Neural cell (in vitro differentiated cells): ENCODE results near the gene SLC17A7. TPM values are rescaled to one million over a fixed set of nuclear protein-coding genes. Genes with fewer than 3 reads are reported as not detected.

Experiments used
- H2AFZ ChIP-seq: fragments of 200-600, 300-800 bp; sonication (generic), shearing (Covaris generic); 2 replicates; pipeline ENCODE4 v1.6.0; 2014; ENCODE audit warnings: low read depth, mild to moderate bottlenecking, antibody characterized with exemption, low read length, moderate library complexity
- H3F3A ChIP-seq: fragments of 200-600 bp; shearing (Covaris generic); 2 replicates; pipeline ENCODE4 v1.6.1; 2016; ENCODE audit warnings: mild to moderate bottlenecking, moderate library complexity, mixed read lengths, antibody characterized with exemption, low read length; ENCODE audit not compliant: insufficient read depth, poor library complexity, severe bottlenecking
- H3K27ac ChIP-seq: fragments of 200-600, 300-800 bp; sonication (generic), shearing (Covaris generic); 2 replicates; pipeline ENCODE4 v1.5.1; 2014; ENCODE audit warnings: mild to moderate bottlenecking, low read length, moderate library complexity
- H3K27me3 ChIP-seq: fragments of 300-800, 200-600 bp; sonication (generic), shearing (Covaris generic); 2 replicates; pipeline ENCODE4 v1.6.0; 2014; ENCODE audit warnings: mild to moderate bottlenecking, low read depth, low read length, moderate library complexity; ENCODE audit not compliant: insufficient read depth
- H3K36me3 ChIP-seq: fragments of 300-800, 200-600 bp; sonication (generic), shearing (Covaris generic); 2 replicates; pipeline ENCODE4 v1.5.1; 2014; ENCODE audit warnings: mild to moderate bottlenecking, antibody characterized with exemption, low read length, moderate library complexity; ENCODE audit not compliant: insufficient read depth
- H3K4me2 ChIP-seq: fragments of 300-800, 200-600 bp; sonication (generic), shearing (Covaris generic); 2 replicates; pipeline ENCODE4 v1.6.0; 2014; ENCODE audit warnings: mild to moderate bottlenecking, low read length
- H3K4me3 ChIP-seq: fragments of 300-800, 200-600 bp; sonication (generic), shearing (Covaris generic); 2 replicates; pipeline ENCODE4 v1.5.1; 2014; ENCODE audit warnings: mild to moderate bottlenecking, low read length, moderate library complexity
- H3K79me2 ChIP-seq: fragments of 200-600 bp; shearing (Covaris generic); replicated peaks from 2 replicates; pipeline ENCODE4 v1.6.0; 2014; ENCODE audit warnings: mild to moderate bottlenecking, low read length, moderate library complexity; ENCODE audit not compliant: insufficient read depth
- H3K9ac ChIP-seq: fragments of 300-800, 200-600 bp; sonication (generic), shearing (Covaris generic); 2 replicates; pipeline ENCODE4 v1.6.1; 2016; ENCODE audit warnings: mild to moderate bottlenecking, low read length, mixed read lengths
- H3K9me2 ChIP-seq: fragments of 200-600 bp; shearing (Covaris generic); 2 replicates; pipeline ENCODE4 v1.6.1; 2016; ENCODE audit warnings: mild to moderate bottlenecking, low read length, mixed read lengths; ENCODE audit not compliant: insufficient read depth
- H3K9me3 ChIP-seq: fragments of 200-600, 300-800 bp; sonication (generic), shearing (Covaris generic); 2 replicates; pipeline ENCODE4 v1.6.1; 2016; ENCODE audit warnings: mild to moderate bottlenecking, mixed run types, low read length, moderate library complexity, mixed read lengths
- H4K20me1 ChIP-seq: fragments of 200-600 bp; shearing (Covaris generic); 2 replicates; pipeline ENCODE4 v1.6.1; 2016; ENCODE audit warnings: mild to moderate bottlenecking, mixed run types; ENCODE audit not compliant: insufficient read depth
- CTCF ChIP-seq: fragments of 450-650 bp; IDR thresholded peaks from 2 replicates; pipeline ENCODE4 v1.5.1; 2014; ENCODE audit warnings: antibody characterized with exemption, mild to moderate bottlenecking, moderate library complexity; ENCODE audit not compliant: poor library complexity, severe bottlenecking
- EP300 ChIP-seq: fragments of 450-650 bp; conservative IDR thresholded peaks from 2 replicates; pipeline ENCODE4 v1.6.1; 2014; ENCODE audit warnings: antibody characterized with exemption, mild to moderate bottlenecking, moderate library complexity; ENCODE audit not compliant: poor library complexity, severe bottlenecking
- EZH2 ChIP-seq: fragments of 200-600, 300-800 bp; shearing (Covaris generic), sonication (generic); IDR thresholded peaks from 2 replicates; pipeline ENCODE4 v1.6.1; 2014; ENCODE audit warnings: antibody characterized with exemption, low read length, borderline replicate concordance, mild to moderate bottlenecking; ENCODE audit not compliant: insufficient read depth, poor library complexity, severe bottlenecking
- MXI1 ChIP-seq: fragments of 450-650 bp; conservative IDR thresholded peaks from 2 replicates; pipeline ENCODE4 v1.6.1; 2014; ENCODE audit warnings: antibody characterized with exemption, mild to moderate bottlenecking; ENCODE audit not compliant: poor library complexity, severe bottlenecking
- POLR2AphosphoS5 ChIP-seq: IDR thresholded peaks from 2 replicates; pipeline ENCODE4 v1.6.1; 2012
- RAD21 ChIP-seq: fragments of 450-650 bp; conservative IDR thresholded peaks from 2 replicates; pipeline ENCODE4 v1.6.1; 2014; ENCODE audit warnings: antibody characterized with exemption, mild to moderate bottlenecking, moderate library complexity
- REST ChIP-seq: IDR thresholded peaks from 2 replicates; pipeline ENCODE4 v1.6.1; 2012; ENCODE audit warnings: borderline replicate concordance
- SMC3 ChIP-seq: fragments of 450-650 bp; conservative IDR thresholded peaks from 2 replicates; pipeline ENCODE4 v1.6.1; 2014; ENCODE audit warnings: antibody characterized with exemption, mild to moderate bottlenecking, moderate library complexity; ENCODE audit not compliant: poor library complexity
- TAF1 ChIP-seq: IDR thresholded peaks from 2 replicates; pipeline ENCODE4 v1.6.1; 2012; ENCODE audit warnings: low read depth
- polyA plus RNA-seq: library from polyadenylated mRNA; depleted of rRNA; stranded (reverse); fragments of >200 nt; gene quantifications from 2 replicates; pipeline ENCODE4 v1.2.3, GENCODE V29; 2014

The SLC17A7 gene
- polyA plus RNA-seq, 1 donor from 2014 or later, result 0.07 TPM

- Histone ChIP-seq H3K4me3 (no peak overlapping the region), H2AFZ (no peak overlapping the region), H3K27ac (no peak overlapping the region), H3K36me3 (no peaks in the 10 kb centered on the region), H3K79me2 (no peaks in the 10 kb centered on the region), H3K27me3 (peaks cover 3% of the 10 kb centered on the region), H4K20me1 (no peaks in the 10 kb centered on the region), H3F3A (no peaks in the 10 kb centered on the region), H3K9me2 (no peaks in the 10 kb centered on the region), H3K4me2 (no peak overlapping the region), H3K9ac (no peak overlapping the region), H3K9me3 (no peaks in the 10 kb centered on the region)
- TF ChIP-seq CTCF, result no peak
- TF ChIP-seq MXI1, result no peak
- TF ChIP-seq POLR2AphosphoS5, result no peak
- no peak for TF ChIP-seq REST
- no peak for TF ChIP-seq SMC3
- TF ChIP-seq RAD21, result no peak
- no peak for TF ChIP-seq EP300
- TF ChIP-seq TAF1, result no peak
- TF ChIP-seq EZH2, result no peak
Observed at GRCh38 chr19:49479975-49480628, 38.8 kb upstream of the SLC17A7 start.

DNA sequence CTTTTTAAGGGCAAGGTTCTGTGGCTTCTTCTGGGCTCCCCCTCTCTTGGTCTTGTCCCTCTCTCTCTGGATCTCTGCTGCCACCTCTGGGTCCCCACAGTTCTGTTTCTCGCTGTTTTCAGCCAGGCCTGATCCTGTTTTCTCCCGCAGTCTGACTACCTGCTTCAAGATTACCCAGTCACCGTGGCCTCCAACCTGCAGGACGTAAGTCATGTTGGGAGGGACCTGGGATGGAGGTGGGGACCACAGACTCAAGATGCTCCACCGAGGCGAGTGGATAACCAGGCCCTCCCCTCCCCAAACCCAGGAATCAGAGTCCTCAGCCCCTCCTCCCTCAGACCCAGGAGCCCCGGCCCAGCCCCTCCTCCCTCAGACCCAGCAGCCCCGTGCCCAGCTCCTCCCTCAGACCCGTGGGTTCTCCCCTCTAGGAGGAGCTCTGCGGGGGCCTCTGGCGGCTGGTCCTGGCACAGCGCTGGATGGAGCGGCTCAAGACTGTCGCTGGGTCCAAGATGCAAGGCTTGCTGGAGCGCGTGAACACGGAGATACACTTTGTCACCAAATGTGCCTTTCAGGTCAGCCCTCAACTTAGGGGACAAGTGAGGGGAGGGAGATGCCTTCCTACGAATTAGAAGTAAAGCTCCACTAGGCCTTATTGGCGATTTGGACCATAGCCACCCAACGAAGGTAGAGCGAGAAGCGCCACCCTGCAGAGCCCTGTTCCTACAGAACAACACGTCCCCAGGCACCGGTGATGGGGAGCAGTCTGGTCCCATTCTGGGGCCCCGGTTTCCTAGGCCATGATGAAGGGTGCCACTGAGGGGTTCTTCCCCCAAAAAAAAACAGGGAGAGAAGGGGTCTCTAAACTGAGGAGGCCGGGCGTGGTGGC is 34.9 kb upstream of the SLC17A7 start:
- no peaks in the 10 kb centered on the region for H3K36me3 ChIP-seq
- no peak overlapping the region for H3K4me2 ChIP-seq
- H3K27ac ChIP-seq, result no peak overlapping the region
- no peak overlapping the region for H3K9ac ChIP-seq
- TF ChIP-seq CTCF (peak; percentile 49), SMC3 (peak; percentile 23), POLR2AphosphoS5 (no peak)
- no peaks in the 10 kb centered on the region for H3K79me2 ChIP-seq
- H3K27me3 ChIP-seq, result peaks cover 4% of the 10 kb centered on the region
- H3K9me3 ChIP-seq, result no peaks in the 10 kb centered on the region
- no peak overlapping the region for H2AFZ ChIP-seq
- no peak overlapping the region for H3K4me3 ChIP-seq
- H3F3A ChIP-seq, result no peaks in the 10 kb centered on the region
- no peaks in the 10 kb centered on the region for H3K9me2 ChIP-seq
- H4K20me1 ChIP-seq, result no peaks in the 10 kb centered on the region
